Left lung (tissue), 10 donors: ENCODE measurements around the gene CPLANE2. TPM values are rescaled to one million over a fixed set of nuclear protein-coding genes. Genes with fewer than 3 reads are reported as not detected.
"Not testable (repeated sequence)": the region's sequence is repeated elsewhere in the genome, so short reads cannot be mapped to it uniquely, and the experiment has no call there.

Source experiments
- ATAC-seq: fragments of 200-7000 bp; cut with Tn5 transposase; one replicate; pipeline ENCODE4 v1.9.1; 2020; ENCODE audit warnings: moderate library complexity
- DNase-seq, 4 donors: peaks; one replicate each; pipeline ENCODE4 v3.0.0-alpha.2; 2013 to 2020
- H3K27ac ChIP-seq, 2 donors: fragments of 200-600 bp; sonication (generic) in 1 of 2; one replicate each; pipeline versions ENCODE4 v1.5.0 to v1.8.0; 2020 to 2021
- H3K27me3 ChIP-seq, 2 donors: fragments of 200-600 bp; sonication (generic) in 1 of 2; one replicate each; pipeline versions ENCODE4 v1.5.0 to v1.8.0; 2020 to 2021
- H3K36me3 ChIP-seq, 2 donors: fragments of 200-600 bp; sonication (generic) in 1 of 2; one replicate each; pipeline versions ENCODE4 v1.5.0 to v1.8.0; 2020 to 2021
- H3K4me1 ChIP-seq, 2 donors: fragments of 200-600 bp; one replicate each; pipeline ENCODE4 v1.8.0; 2021
- H3K4me3 ChIP-seq, 2 donors: fragments of 200-600 bp; sonication (generic) in 1 of 2; one replicate each; pipeline versions ENCODE4 v1.5.0 to v1.8.0; 2020 to 2021; ENCODE audit warnings: mild to moderate bottlenecking in 1 of 2
- H3K9me3 ChIP-seq, 2 donors: fragments of 200-600 bp; sonication (generic) in 1 of 2; one replicate each; pipeline versions ENCODE4 v1.5.0 to v1.8.0; 2020 to 2021
- CTCF ChIP-seq, 2 donors: fragments of 200-600 bp; sonication (generic) in 1 of 2; IDR thresholded peaks; one replicate each; pipeline versions ENCODE4 v1.5.0 to v1.8.0; 2021; ENCODE audit warnings: antibody characterized with exemption in 2 of 2
- intact Hi-C, 2 donors: fragments of 100-400 bp; cut with DNase I; formaldehyde crosslinking; loops; one replicate each; pipeline versions ENCODE4 v1.11.2 to v1.14.2; 2022
- polyA plus RNA-seq, 6 donors: library from polyadenylated mRNA; unstranded; fragments of 120-200 nt; gene quantifications; one replicate each; pipeline ENCODE4 v1.2.1, GENCODE V29; 2013; ENCODE audit not compliant: insufficient read length in 6 of 6
- total RNA-seq, 2 donors: library from RNA; stranded (reverse); fragmentation: NEBNext Ultra II Directional; extraction: Animal tissue kit (Norgen Biotek cat#: 25700); gene quantifications; one replicate each; pipeline ENCODE4 v1.2.1, GENCODE V29; 2021
- donor health status: DM: no; HTN: yes; CAD: no.
- donor health status: DM: no; HTN: no; CAD: no.

CPLANE2 gene
- total and polyA plus RNA-seq, 8 donors = 3.9 to 8.9 (median 5.3) TPM

- Histone ChIP-seq H3K4me1 (peaks cover 0 to 5% of the 10 kb centered on the region in 2 donors), H3K36me3 (peaks cover 0 to 8% of the 10 kb centered on the region in 2 donors), H3K9me3 (no peaks in the 10 kb centered on the region), H3K4me3 (no peak overlapping the region), H3K27ac (no peak overlapping the region), H3K27me3 (no peaks in the 10 kb centered on the region)
- intact Hi-C loops = no loop called here
- no peak for DNase-seq
- no peak for TF ChIP-seq CTCF (IDR thresholded peaks at IDR 0.05)
- ATAC-seq = no peak
Observed at GRCh38 chr1:16260814-16261213, 23.8 kb upstream of the CPLANE2 start.

- H3K4me3 ChIP-seq = no peak overlapping the region
- peaks cover 0 to 26% of the 10 kb centered on the region in 2 donors for H3K36me3 ChIP-seq
- H3K9me3 ChIP-seq = no peaks in the 10 kb centered on the region
- intact Hi-C loops = no loop called here
- no peak for ATAC-seq
- no peaks in the 10 kb centered on the region for H3K27me3 ChIP-seq
- no peak for DNase-seq
- peaks cover 0 to 5% of the 10 kb centered on the region in 2 donors for H3K4me1 ChIP-seq
- H3K27ac ChIP-seq = no peak overlapping the region
- TF ChIP-seq CTCF (IDR thresholded peaks at IDR 0.05) = no peak
Observed at GRCh38 chr1:16258591-16259135, 21.7 kb upstream of the CPLANE2 start.

GRCh38 chr1:16257968-16258367 is 21.0 kb upstream of the CPLANE2 start:
- intact Hi-C loops = no loop called here
- Histone ChIP-seq H3K36me3 (peaks cover 0 to 32% of the 10 kb centered on the region in 2 donors), H3K4me3 (no peak overlapping the region), H3K27me3 (no peaks in the 10 kb centered on the region), H3K27ac (no peak overlapping the region), H3K4me1 (peaks cover 0 to 5% of the 10 kb centered on the region in 2 donors), H3K9me3 (no peaks in the 10 kb centered on the region)
- no peak for TF ChIP-seq CTCF (IDR thresholded peaks at IDR 0.05)
- DNase-seq (no peak), ATAC-seq (no peak)

- H3K4me3 ChIP-seq, H3K9me3 ChIP-seq, DNase-seq, H3K27me3 ChIP-seq, H3K4me1 ChIP-seq, H3K27ac ChIP-seq, intact Hi-C loops: not testable (repeated sequence)
- ATAC-seq = peak; percentile 71
- peaks cover 0 to 36% of the 10 kb centered on the region in 2 donors for H3K36me3 ChIP-seq
Observed at GRCh38 chr1:16257556-16257955, 20.6 kb upstream of the CPLANE2 start.

GRCh38 chr1:16256478-16256877 is 19.5 kb upstream of the CPLANE2 start:
- H3K27ac ChIP-seq = no peak overlapping the region
- ATAC-seq (no peak), DNase-seq (no peak)
- H3K4me3 ChIP-seq = no peak overlapping the region
- H3K9me3 ChIP-seq = no peaks in the 10 kb centered on the region
- intact Hi-C loops = no loop called here
- peaks cover 0 to 47% of the 10 kb centered on the region in 2 donors for H3K36me3 ChIP-seq
- H3K4me1 ChIP-seq = peaks cover 0 to 5% of the 10 kb centered on the region in 2 donors
- H3K27me3 ChIP-seq = no peaks in the 10 kb centered on the region
- no peak for TF ChIP-seq CTCF (IDR thresholded peaks at IDR 0.05)
